ENCODE measurements around the gene NSUN3. TPM values are rescaled to one million over a fixed set of nuclear protein-coding genes. Genes with fewer than 3 reads are reported as not detected.

NSUN3 gene
- total RNA-seq: 11.4 and 15.7 TPM in 2 replicates

GRCh38 chr3:94062513-94063404 is at the start of gene NSUN3, which contains the start of gene DHFR2:
NSUN3 (plus strand) TSS chr3:94063061; CDS start chr3:94063127, 66 bp downstream.
DHFR2 (minus strand) TSS chr3:94062916; CDS start chr3:94061511, 1,405 bp downstream.

GRCh38 chr3:94028093-94028837 is 34.6 kb upstream of the NSUN3 start, which contains the start of gene STX19:
STX19 (minus strand) TSS chr3:94028597; CDS start chr3:94015269, 13,328 bp downstream.

Other genes starting within 250 kb of the NSUN3 start
- 22.5 and 25.2 TPM in 2 replicates for gene PROS1, start 89.2 kb upstream of the NSUN3 start, total RNA-seq
- 7.0 and 7.9 TPM in 2 replicates for gene ARL13B, start 82.9 kb upstream of the NSUN3 start, total RNA-seq
- gene STX19, start 34.5 kb upstream of the NSUN3 start, total RNA-seq: not detected in 2 replicates
- 7.0 and 7.6 TPM in 2 replicates for gene DHFR2, start 145 bp upstream of the NSUN3 start, total RNA-seq